HepG2 (cell line): ENCODE measurements around the gene NOL4L. TPM values are rescaled to one million over a fixed set of nuclear protein-coding genes. Genes with fewer than 3 reads are reported as not detected.

Source experiments
- BORCS8-MEF2B ChIP-seq: sonication (generic); formaldehyde crosslinking; IDR thresholded peaks from 2 replicates; pipeline ENCODE4 v1.8.0; 2022; ENCODE audit warnings: mild to moderate bottlenecking, missing genetic modification reagents
- CHD2 ChIP-seq: IDR thresholded peaks from 2 replicates; pipeline ENCODE4 v1.6.1; 2011; ENCODE audit warnings: low read depth, low read length, improper control_type of control experiment
- GATAD2A ChIP-seq: IDR thresholded peaks from 2 replicates; pipeline ENCODE4 v1.6.1; 2016
- GLI4 ChIP-seq: sonication (generic); formaldehyde crosslinking; IDR thresholded peaks from 2 replicates; pipeline ENCODE4 v1.5.1; 2020; ENCODE audit warnings: missing genetic modification reagents, mild to moderate bottlenecking, moderate library complexity, borderline replicate concordance
- HNRNPK ChIP-seq: fragments of 200-400 bp; formaldehyde crosslinking; IDR thresholded peaks from 2 replicates; pipeline ENCODE4 v1.6.1; 2018; ENCODE audit warnings: low read length, low read depth, moderate library complexity, mild to moderate bottlenecking; ENCODE audit not compliant: poor library complexity, severe bottlenecking
- IKZF1 ChIP-seq: fragments of 450-650 bp; IDR thresholded peaks from 2 replicates; pipeline ENCODE4 v1.7.1; 2016
- MAZ ChIP-seq, 2 experiments: sonication (generic) in 1 of 2; formaldehyde crosslinking in 1 of 2; IDR thresholded peaks; 2 replicates each; pipeline versions ENCODE4 v1.5.0 to v1.6.1; 2012 to 2020; ENCODE audit warnings: low read depth in 2 of 2, mild to moderate bottlenecking in 2 of 2, borderline replicate concordance in 1 of 2, improper control_type of control experiment in 1 of 2, low read length in 1 of 2, missing genetic modification reagents in 1 of 2, moderate library complexity in 1 of 2
- MTA3 ChIP-seq: sonication (generic); formaldehyde crosslinking; IDR thresholded peaks from 2 replicates; pipeline ENCODE4 v1.4.0; 2020; ENCODE audit warnings: missing genetic modification reagents
- PAWR ChIP-seq: sonication (generic); formaldehyde crosslinking; IDR thresholded peaks from 2 replicates; pipeline ENCODE4 v1.4.0; 2020; ENCODE audit warnings: missing genetic modification reagents, mild to moderate bottlenecking, borderline replicate concordance
- PHF8 ChIP-seq: sonication (generic); formaldehyde crosslinking; IDR thresholded peaks from 2 replicates; pipeline ENCODE4 v1.5.0; 2020; ENCODE audit warnings: missing genetic modification reagents
- RFX3 ChIP-seq: IDR thresholded peaks from 2 replicates; pipeline ENCODE4 v1.6.1; 2016; ENCODE audit warnings: missing biosample characterization, missing genetic modification reagents
- SOX6 ChIP-seq, 2 experiments: fragments of 450-650 bp in 1 of 2; sonication (generic) in 1 of 2; formaldehyde crosslinking in 1 of 2; IDR thresholded peaks; 2 replicates each; pipeline versions ENCODE4 v1.4.0 to v1.6.1; 2017 to 2020; ENCODE audit warnings: antibody characterized with exemption in 1 of 2, mild to moderate bottlenecking in 1 of 2, missing genetic modification reagents in 1 of 2
- ZNF292 ChIP-seq: sonication (generic); formaldehyde crosslinking; IDR thresholded peaks from 2 replicates; pipeline ENCODE4 v1.8.1; 2022; ENCODE audit warnings: mild to moderate bottlenecking, low read depth, missing genetic modification reagents, borderline replicate concordance
- ZNF296 ChIP-seq: sonication (generic); formaldehyde crosslinking; conservative IDR thresholded peaks from 2 replicates; pipeline ENCODE4 v1.5.0; 2020; ENCODE audit warnings: mild to moderate bottlenecking, missing genetic modification reagents
- ZNF567 ChIP-seq: sonication (generic); formaldehyde crosslinking; IDR thresholded peaks from 2 replicates; pipeline ENCODE4 v1.8.1; 2023; ENCODE audit warnings: mild to moderate bottlenecking, missing genetic modification reagents, borderline replicate concordance
- polyA plus RNA-seq, 8 experiments: library from polyadenylated mRNA; depleted of rRNA in 3 of 8; stranded (reverse) in 7 of 8; unstranded in 1 of 8; fragments of >200 nt; fragmentation: Illumina TruSeq in 4 of 8; extraction: Trizol in 4 of 8; gene quantifications; 2 replicates each; pipeline versions ENCODE4 v1.2.1 to v1.2.3, GENCODE V29; 2011 to 2016; ENCODE audit warnings: low read depth in 4 of 8, missing spikeins in 1 of 8, mixed read lengths in 1 of 8; ENCODE audit not compliant: insufficient read depth in 1 of 8
- total RNA-seq, 5 experiments: library from RNA; depleted of rRNA; stranded (reverse); fragments of >200 nt; fragmentation: Illumina TruSeq; extraction: Trizol; gene quantifications; 2 replicates each; pipeline ENCODE4 v1.2.3, GENCODE V29; 2016; ENCODE audit warnings: low read depth in 1 of 5
- TF ChIP-seq, protein P1 (sequence below): sonication (generic); formaldehyde crosslinking; IDR thresholded peaks from 2 replicates; pipeline ENCODE4 v1.4.0; 2020; ENCODE audit warnings: missing genetic modification reagents
- TF ChIP-seq, protein P2 (sequence below): sonication (generic); formaldehyde crosslinking; IDR thresholded peaks from 2 replicates; pipeline ENCODE4 v1.4.0; 2020; ENCODE audit warnings: mild to moderate bottlenecking, missing genetic modification reagents
- TF ChIP-seq, protein P3 (sequence below): sonication (generic); formaldehyde crosslinking; IDR thresholded peaks from 2 replicates; pipeline ENCODE4 v1.4.0; 2020; ENCODE audit warnings: mild to moderate bottlenecking, missing genetic modification reagents
- TF ChIP-seq, protein P4 (sequence below): sonication (generic); formaldehyde crosslinking; IDR thresholded peaks from 2 replicates; pipeline ENCODE4 v1.5.0; 2020; ENCODE audit warnings: missing genetic modification reagents, mild to moderate bottlenecking, borderline replicate concordance

The NOL4L gene
- total and polyA plus RNA-seq, 2 of the 13 experiments (the other 11 are each of a cell fraction or from before 2014, with no cell fraction given), result 16.6 to 35.4 TPM

DNA sequence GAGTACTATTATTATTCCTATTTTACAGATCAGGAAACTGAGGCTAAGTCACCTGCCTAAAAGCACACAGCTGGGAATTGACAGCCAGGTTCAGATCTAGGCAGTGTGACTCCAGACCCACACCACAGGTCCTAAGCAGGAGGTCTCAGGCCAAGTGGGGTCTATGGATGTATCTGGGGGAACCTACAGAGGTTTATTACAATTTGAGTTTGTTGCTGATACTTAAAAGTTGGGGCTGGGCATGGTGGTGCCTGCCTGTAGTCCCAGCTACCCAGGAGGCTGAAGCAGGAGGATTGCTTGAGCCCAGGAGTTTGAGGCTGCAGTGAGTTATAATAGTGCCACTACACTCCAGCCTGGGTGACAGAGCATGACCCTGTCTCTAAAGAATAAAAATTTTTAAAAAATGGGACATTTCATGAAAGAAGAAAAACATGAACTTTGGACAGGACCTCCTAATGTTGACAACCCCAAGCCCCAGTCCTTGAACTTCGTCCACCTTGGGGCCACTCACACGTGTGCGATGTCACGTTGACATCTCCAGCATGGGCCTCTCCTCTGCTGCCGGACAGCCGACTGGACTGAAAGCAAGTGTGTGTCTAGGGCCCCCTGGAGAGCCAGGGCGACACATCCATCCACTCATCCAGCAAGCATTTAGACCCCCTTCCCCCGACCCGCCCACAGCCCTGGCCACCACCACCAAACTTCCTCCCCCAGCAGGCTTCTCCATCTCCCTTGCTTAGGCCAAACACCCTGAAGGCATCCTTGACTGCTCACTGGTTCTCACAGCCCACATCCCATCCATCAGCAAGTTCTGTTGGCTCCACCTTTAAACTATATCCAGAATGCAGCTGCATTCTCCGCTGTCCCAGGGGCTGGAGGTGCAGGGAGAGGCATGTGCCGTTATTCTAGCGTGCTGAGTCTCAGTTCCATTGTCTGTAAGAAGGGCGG lies 40.0 kb downstream of the NOL4L start (continued):
- TF ChIP-seq GLI4 (CRISPR knock-in tag) (peak; percentile 93; the same call in 1 of the 2 replicates), ZNF292 (CRISPR knock-in tag) (peak; percentile 100), GATAD2A (CRISPR knock-in tag) (peak; percentile 100), PHF8 (CRISPR knock-in tag) (peak; percentile 68), ZNF567 (CRISPR knock-in tag) (peak; percentile 96; the same call in 1 of the 2 replicates), IKZF1 (no peak), HNRNPK (no peak), PAWR (CRISPR knock-in tag) (peak; percentile 38; the same call in 1 of the 2 replicates), RFX3 (CRISPR knock-in tag) (no peak), ZNF296 (CRISPR knock-in tag) (peak; percentile 97), SOX6 (IDR thresholded peaks at IDR 0.05) (no peak), SOX6 (CRISPR knock-in tag; IDR thresholded peaks at IDR 0.05) (peak; percentile 96), MAZ (IDR thresholded peaks at IDR 0.05; ENCODE audit: borderline replicate concordance, low read depth, low read length) (peak; percentile 87; the same call in 1 of the 2 replicates), MAZ (CRISPR knock-in tag; IDR thresholded peaks at IDR 0.05; ENCODE audit: low read depth) (peak; percentile 95), CHD2 (no peak), MTA3 (no peak), BORCS8-MEF2B (peak; percentile 92)
- TF ChIP-seq, protein P1, sequence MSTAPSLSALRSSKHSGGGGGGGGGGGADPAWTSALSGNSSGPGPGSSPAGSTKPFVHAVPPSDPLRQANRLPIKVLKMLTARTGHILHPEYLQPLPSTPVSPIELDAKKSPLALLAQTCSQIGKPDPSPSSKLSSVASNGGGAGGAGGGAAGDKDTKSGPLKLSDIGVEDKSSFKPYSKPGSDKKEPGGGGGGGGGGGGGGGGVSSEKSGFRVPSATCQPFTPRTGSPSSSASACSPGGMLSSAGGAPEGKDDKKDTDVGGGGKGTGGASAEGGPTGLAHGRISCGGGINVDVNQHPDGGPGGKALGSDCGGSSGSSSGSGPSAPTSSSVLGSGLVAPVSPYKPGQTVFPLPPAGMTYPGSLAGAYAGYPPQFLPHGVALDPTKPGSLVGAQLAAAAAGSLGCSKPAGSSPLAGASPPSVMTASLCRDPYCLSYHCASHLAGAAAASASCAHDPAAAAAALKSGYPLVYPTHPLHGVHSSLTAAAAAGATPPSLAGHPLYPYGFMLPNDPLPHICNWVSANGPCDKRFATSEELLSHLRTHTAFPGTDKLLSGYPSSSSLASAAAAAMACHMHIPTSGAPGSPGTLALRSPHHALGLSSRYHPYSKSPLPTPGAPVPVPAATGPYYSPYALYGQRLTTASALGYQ (CRISPR knock-in tag), result peak; percentile 97
- TF ChIP-seq, protein P2, sequence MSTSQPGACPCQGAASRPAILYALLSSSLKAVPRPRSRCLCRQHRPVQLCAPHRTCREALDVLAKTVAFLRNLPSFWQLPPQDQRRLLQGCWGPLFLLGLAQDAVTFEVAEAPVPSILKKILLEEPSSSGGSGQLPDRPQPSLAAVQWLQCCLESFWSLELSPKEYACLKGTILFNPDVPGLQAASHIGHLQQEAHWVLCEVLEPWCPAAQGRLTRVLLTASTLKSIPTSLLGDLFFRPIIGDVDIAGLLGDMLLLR (CRISPR knock-in tag), result no peak; the same call in 1 of the 2 replicates
- TF ChIP-seq, protein P3, sequence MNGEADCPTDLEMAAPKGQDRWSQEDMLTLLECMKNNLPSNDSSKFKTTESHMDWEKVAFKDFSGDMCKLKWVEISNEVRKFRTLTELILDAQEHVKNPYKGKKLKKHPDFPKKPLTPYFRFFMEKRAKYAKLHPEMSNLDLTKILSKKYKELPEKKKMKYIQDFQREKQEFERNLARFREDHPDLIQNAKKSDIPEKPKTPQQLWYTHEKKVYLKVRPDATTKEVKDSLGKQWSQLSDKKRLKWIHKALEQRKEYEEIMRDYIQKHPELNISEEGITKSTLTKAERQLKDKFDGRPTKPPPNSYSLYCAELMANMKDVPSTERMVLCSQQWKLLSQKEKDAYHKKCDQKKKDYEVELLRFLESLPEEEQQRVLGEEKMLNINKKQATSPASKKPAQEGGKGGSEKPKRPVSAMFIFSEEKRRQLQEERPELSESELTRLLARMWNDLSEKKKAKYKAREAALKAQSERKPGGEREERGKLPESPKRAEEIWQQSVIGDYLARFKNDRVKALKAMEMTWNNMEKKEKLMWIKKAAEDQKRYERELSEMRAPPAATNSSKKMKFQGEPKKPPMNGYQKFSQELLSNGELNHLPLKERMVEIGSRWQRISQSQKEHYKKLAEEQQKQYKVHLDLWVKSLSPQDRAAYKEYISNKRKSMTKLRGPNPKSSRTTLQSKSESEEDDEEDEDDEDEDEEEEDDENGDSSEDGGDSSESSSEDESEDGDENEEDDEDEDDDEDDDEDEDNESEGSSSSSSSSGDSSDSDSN (CRISPR knock-in tag), result peak; percentile 86
- TF ChIP-seq, protein P4, sequence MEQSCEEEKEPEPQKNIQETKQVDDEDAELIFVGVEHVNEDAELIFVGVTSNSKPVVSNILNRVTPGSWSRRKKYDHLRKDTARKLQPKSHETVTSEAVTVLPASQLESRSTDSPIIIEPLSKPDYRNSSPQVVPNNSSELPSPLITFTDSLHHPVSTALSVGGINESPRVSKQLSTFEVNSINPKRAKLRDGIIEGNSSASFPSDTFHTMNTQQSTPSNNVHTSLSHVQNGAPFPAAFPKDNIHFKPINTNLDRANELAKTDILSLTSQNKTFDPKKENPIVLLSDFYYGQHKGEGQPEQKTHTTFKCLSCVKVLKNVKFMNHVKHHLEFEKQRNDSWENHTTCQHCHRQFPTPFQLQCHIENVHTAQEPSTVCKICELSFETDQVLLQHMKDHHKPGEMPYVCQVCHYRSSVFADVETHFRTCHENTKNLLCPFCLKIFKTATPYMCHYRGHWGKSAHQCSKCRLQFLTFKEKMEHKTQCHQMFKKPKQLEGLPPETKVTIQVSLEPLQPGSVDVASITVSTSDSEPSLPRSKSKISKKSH (CRISPR knock-in tag), result peak; percentile 71; the same call in 1 of the 2 replicates
